SK-N-SH (cell line): ENCODE measurements around the gene ADIG. TPM values are rescaled to one million over a fixed set of nuclear protein-coding genes. Genes with fewer than 3 reads are reported as not detected.

Experiments
- CTCF ChIA-PET: fragments of 300-600, 350-600 bp; formaldehyde crosslinking; extraction: SDS; loops from one replicate; lab custom pipeline; 2021; lab: Yijun Ruan, JAX
- POLR2A ChIA-PET: fragments of 350-600 bp; sonication (Branson Sonifier 250); formaldehyde crosslinking; extraction: SDS; loops from one replicate; lab custom pipeline; 2020; ENCODE audit warnings: antibody characterized with exemption, inconsistent platforms; lab: Yijun Ruan, JAX
- DNase-seq: peaks from one replicate; pipeline ENCODE4 v3.0.0; 2012
- H2AFZ ChIP-seq: fragments of 200-600 bp; sonication (generic); 2 replicates; pipeline ENCODE4 v1.8.1; 2016; ENCODE audit warnings: antibody characterized with exemption, mild to moderate bottlenecking, low read depth
- H3F3A ChIP-seq: fragments of 200-600 bp; sonication (generic); replicated peaks from 2 replicates; pipeline ENCODE3; 2016; ENCODE audit warnings: antibody characterized with exemption, mild to moderate bottlenecking; ENCODE audit not compliant: insufficient read depth
- H3K27ac ChIP-seq, 2 experiments: fragments of 200-500 bp in 1 of 2; fragments of 200-600 bp in 1 of 2; sonication (Bioruptor generic) in 1 of 2; sonication (generic), shearing (Covaris generic) in 1 of 2; 2 replicates each; pipeline versions ENCODE4 v1.5.1 to v1.6.1; 2014 to 2016; ENCODE audit warnings: low read depth in 2 of 2, inconsistent platforms in 1 of 2, low read length in 1 of 2, mild to moderate bottlenecking in 1 of 2, mixed read lengths in 1 of 2
- H3K27me3 ChIP-seq: fragments of 200-600 bp; sonication (generic), shearing (Covaris generic); 2 replicates; pipeline ENCODE4 v1.6.1; 2016; ENCODE audit warnings: mixed run types; ENCODE audit not compliant: insufficient read depth
- H3K36me3 ChIP-seq, 2 experiments: fragments of 200-500 bp in 1 of 2; fragments of 200-600 bp in 1 of 2; sonication (Bioruptor generic) in 1 of 2; sonication (generic) in 1 of 2; replicated peaks in 1 of 2; 2 replicates each; pipeline versions ENCODE3 to v1.5.1; 2014 to 2016; ENCODE audit warnings: low read length in 1 of 2, mild to moderate bottlenecking in 1 of 2; ENCODE audit not compliant: insufficient read depth in 2 of 2, control insufficient read depth in 1 of 2
- H3K4me1 ChIP-seq, 2 experiments: fragments of 200-500 bp in 1 of 2; fragments of 200-600 bp in 1 of 2; sonication (Bioruptor generic) in 1 of 2; sonication (generic), shearing (Covaris generic) in 1 of 2; 2 replicates each; pipeline versions ENCODE4 v1.5.1 to v1.6.1; 2014 to 2016; ENCODE audit warnings: low read depth in 1 of 2, low read length in 1 of 2, mixed run types in 1 of 2; ENCODE audit not compliant: insufficient read depth in 2 of 2, control insufficient read depth in 1 of 2
- H3K4me2 ChIP-seq: fragments of 200-600 bp; sonication (generic), shearing (Covaris generic); 2 replicates; pipeline ENCODE4 v1.6.1; 2017; ENCODE audit warnings: mixed run types
- H3K4me3 ChIP-seq, 2 experiments: fragments of 200-500 bp in 1 of 2; fragments of 200-600 bp in 1 of 2; sonication (Bioruptor generic) in 1 of 2; sonication (generic), shearing (Covaris generic) in 1 of 2; 2 replicates each; pipeline versions ENCODE4 v1.5.1 to v1.8.1; 2014 to 2016; ENCODE audit warnings: low read depth in 2 of 2, inconsistent platforms in 1 of 2, low read length in 1 of 2, mild to moderate bottlenecking in 1 of 2, mixed read lengths in 1 of 2, moderate library complexity in 1 of 2
- H3K79me2 ChIP-seq: fragments of 200-600 bp; sonication (generic); 2 replicates; pipeline ENCODE4 v1.8.1; 2017; ENCODE audit warnings: mild to moderate bottlenecking; ENCODE audit not compliant: insufficient read depth
- H3K9ac ChIP-seq: fragments of 200-600 bp; sonication (generic); 2 replicates; pipeline ENCODE4 v1.6.1; 2017; ENCODE audit warnings: mixed run types
- H3K9me2 ChIP-seq: fragments of 200-600 bp; sonication (generic); 2 replicates; pipeline ENCODE4 v1.6.1; 2017; ENCODE audit warnings: mixed run types
- H3K9me3 ChIP-seq: fragments of 200-600 bp; sonication (generic); 2 replicates; pipeline ENCODE4 v1.6.1; 2017; ENCODE audit warnings: mixed run types, mild to moderate bottlenecking, moderate library complexity
- H4K20me1 ChIP-seq: fragments of 200-600 bp; sonication (generic); 2 replicates; pipeline ENCODE4 v1.6.1; 2017; ENCODE audit warnings: mild to moderate bottlenecking, mixed run types; ENCODE audit not compliant: insufficient read depth
- ELF1 ChIP-seq: IDR thresholded peaks from 2 replicates; pipeline ENCODE4 v1.4.0; 2012
- FOXM1 ChIP-seq: IDR thresholded peaks from 2 replicates; pipeline ENCODE4 v1.4.0; 2012; ENCODE audit warnings: low read depth, mild to moderate bottlenecking
- GABPA ChIP-seq: IDR thresholded peaks from 2 replicates; pipeline ENCODE4 v1.4.0; 2012; ENCODE audit warnings: low read depth, mild to moderate bottlenecking
- NFIC ChIP-seq: IDR thresholded peaks from 2 replicates; pipeline ENCODE4 v1.4.0; 2012; ENCODE audit warnings: borderline replicate concordance
- NRF1 ChIP-seq: IDR thresholded peaks from 2 replicates; pipeline ENCODE4 v1.6.1; 2012; ENCODE audit warnings: low read depth, mild to moderate bottlenecking, low read length
- POLR2AphosphoS5 ChIP-seq: IDR thresholded peaks from 2 replicates; pipeline ENCODE4 v1.6.1; 2012; ENCODE audit warnings: low read depth, low read length
- RAD21 ChIP-seq: IDR thresholded peaks from 2 replicates; pipeline ENCODE4 v1.6.1; 2012; ENCODE audit warnings: mild to moderate bottlenecking, low read length
- RCOR1 ChIP-seq: fragments of 150-350 bp; IDR thresholded peaks from 2 replicates; pipeline ENCODE4 v1.6.1; 2017; ENCODE audit warnings: antibody characterized with exemption, low read length
- RFX5 ChIP-seq: IDR thresholded peaks from 2 replicates; pipeline ENCODE4 v1.6.1; 2012; ENCODE audit warnings: mild to moderate bottlenecking, improper control_type of control experiment, low read length
- RXRA ChIP-seq: IDR thresholded peaks from 2 replicates; pipeline ENCODE4 v1.4.0; 2012; ENCODE audit warnings: low read depth, mild to moderate bottlenecking, borderline replicate concordance
- SIN3A ChIP-seq: IDR thresholded peaks from 2 replicates; pipeline ENCODE4 v1.6.1; 2012; ENCODE audit warnings: low read depth, mild to moderate bottlenecking, low read length, moderate library complexity, borderline replicate concordance
- SMC3 ChIP-seq: IDR thresholded peaks from 2 replicates; pipeline ENCODE4 v1.6.1; 2012; ENCODE audit warnings: low read depth, low read length, improper control_type of control experiment
- TAF1 ChIP-seq: IDR thresholded peaks from 2 replicates; pipeline ENCODE4 v1.6.1; 2012; ENCODE audit warnings: low read depth, mild to moderate bottlenecking, low read length, moderate library complexity, borderline replicate concordance
- TEAD4 ChIP-seq: IDR thresholded peaks from 2 replicates; pipeline ENCODE4 v1.4.0; 2012; ENCODE audit warnings: mild to moderate bottlenecking, borderline replicate concordance; ENCODE audit not compliant: insufficient read depth
- WGBS: methylation state at CpG from one replicate; pipeline ENCODE4 v1.1.6; 2017; ENCODE audit warnings: low lambda C conversion rate; 5-methylcytosine and 5-hydroxymethylcytosine counted together
- polyA plus RNA-seq, 3 experiments: library from polyadenylated mRNA; depleted of rRNA; stranded (reverse); fragments of >200 nt; gene quantifications; 2 replicates each; pipeline ENCODE4 v1.2.3, GENCODE V29; 2012
- TF ChIP-seq, protein P1 (sequence below): IDR thresholded peaks from 2 replicates; pipeline ENCODE4 v1.4.0; 2012; ENCODE audit warnings: low read depth
- TF ChIP-seq, protein P2 (sequence below): IDR thresholded peaks from 2 replicates; pipeline ENCODE4; 2012
- TF ChIP-seq, protein P3 (sequence below): fragments of 200-600 bp; sonication (generic); IDR thresholded peaks from 2 replicates; pipeline ENCODE4 v1.6.1; 2017; ENCODE audit warnings: antibody characterized with exemption, mild to moderate bottlenecking, moderate library complexity

ADIG gene
- not detected in 2 replicates for polyA plus RNA-seq (2012; rRNA removed)
- polyA plus RNA-seq (2012; cell fraction: cytosol; rRNA removed) = not detected in 2 replicates
- polyA plus RNA-seq (2012; cell fraction: nucleus; rRNA removed) = not detected in 2 replicates

GRCh38 chr20:38581013-38581412, at the start of gene ADIG:
Gene ADIG (plus strand): TSS chr20:38581197. CDS start chr20:38581251, 54 bp downstream.
- CTCF ChIA-PET = no interaction called here
- peaks cover 0 to 34% of the 10 kb centered on the region in 2 experiments; a peak in 1 of 4 replicates for H3K4me1 ChIP-seq
- H3K36me3 ChIP-seq = peaks cover 5 to 18% of the 10 kb centered on the region in 2 experiments
- TF ChIP-seq ELF1 = no peak
- no peak for TF ChIP-seq NRF1
- TF ChIP-seq POLR2AphosphoS5 = no peak
- no peak for TF ChIP-seq RAD21
- TF ChIP-seq GABPA = no peak
- TF ChIP-seq RCOR1 = no peak
- TF ChIP-seq, protein P1, sequence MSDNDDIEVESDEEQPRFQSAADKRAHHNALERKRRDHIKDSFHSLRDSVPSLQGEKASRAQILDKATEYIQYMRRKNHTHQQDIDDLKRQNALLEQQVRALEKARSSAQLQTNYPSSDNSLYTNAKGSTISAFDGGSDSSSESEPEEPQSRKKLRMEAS = no peak
- TF ChIP-seq NFIC = no peak
- TF ChIP-seq SIN3A = no peak
- no peak for TF ChIP-seq SMC3
- TF ChIP-seq, protein P2, sequence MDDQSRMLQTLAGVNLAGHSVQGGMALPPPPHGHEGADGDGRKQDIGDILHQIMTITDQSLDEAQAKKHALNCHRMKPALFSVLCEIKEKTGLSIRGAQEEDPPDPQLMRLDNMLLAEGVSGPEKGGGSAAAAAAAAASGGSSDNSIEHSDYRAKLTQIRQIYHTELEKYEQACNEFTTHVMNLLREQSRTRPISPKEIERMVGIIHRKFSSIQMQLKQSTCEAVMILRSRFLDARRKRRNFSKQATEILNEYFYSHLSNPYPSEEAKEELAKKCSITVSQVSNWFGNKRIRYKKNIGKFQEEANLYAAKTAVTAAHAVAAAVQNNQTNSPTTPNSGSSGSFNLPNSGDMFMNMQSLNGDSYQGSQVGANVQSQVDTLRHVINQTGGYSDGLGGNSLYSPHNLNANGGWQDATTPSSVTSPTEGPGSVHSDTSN = no peak
- TF ChIP-seq TEAD4 = no peak
- TF ChIP-seq, protein P3, sequence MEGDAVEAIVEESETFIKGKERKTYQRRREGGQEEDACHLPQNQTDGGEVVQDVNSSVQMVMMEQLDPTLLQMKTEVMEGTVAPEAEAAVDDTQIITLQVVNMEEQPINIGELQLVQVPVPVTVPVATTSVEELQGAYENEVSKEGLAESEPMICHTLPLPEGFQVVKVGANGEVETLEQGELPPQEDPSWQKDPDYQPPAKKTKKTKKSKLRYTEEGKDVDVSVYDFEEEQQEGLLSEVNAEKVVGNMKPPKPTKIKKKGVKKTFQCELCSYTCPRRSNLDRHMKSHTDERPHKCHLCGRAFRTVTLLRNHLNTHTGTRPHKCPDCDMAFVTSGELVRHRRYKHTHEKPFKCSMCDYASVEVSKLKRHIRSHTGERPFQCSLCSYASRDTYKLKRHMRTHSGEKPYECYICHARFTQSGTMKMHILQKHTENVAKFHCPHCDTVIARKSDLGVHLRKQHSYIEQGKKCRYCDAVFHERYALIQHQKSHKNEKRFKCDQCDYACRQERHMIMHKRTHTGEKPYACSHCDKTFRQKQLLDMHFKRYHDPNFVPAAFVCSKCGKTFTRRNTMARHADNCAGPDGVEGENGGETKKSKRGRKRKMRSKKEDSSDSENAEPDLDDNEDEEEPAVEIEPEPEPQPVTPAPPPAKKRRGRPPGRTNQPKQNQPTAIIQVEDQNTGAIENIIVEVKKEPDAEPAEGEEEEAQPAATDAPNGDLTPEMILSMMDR = no peak
- no peaks in the 10 kb centered on the region for H3K79me2 ChIP-seq
- no peak for DNase-seq
- no peaks in the 10 kb centered on the region for H3K9me2 ChIP-seq
- WGBS = 95% methylated on average over 5 of the region's 5 CpGs
- H3K4me3 ChIP-seq = no peak within 1 kb of the TSS
- H3K4me2 ChIP-seq = no peak within 1 kb of the TSS
- no peaks in the 10 kb centered on the region for H3K9me3 ChIP-seq
- H3K27ac ChIP-seq = no peak within 1 kb of the TSS; a peak in 1 of 4 replicates
- POLR2A ChIA-PET = interaction anchor here (1.0 kb wide), 1 partner anchor 13 kb away, joined by 3 read pairs; no protein-coding TSS in a partner anchor
- no peaks in the 10 kb centered on the region for H3F3A ChIP-seq
- no peak within 1 kb of the TSS for H2AFZ ChIP-seq
- no peaks in the 10 kb centered on the region for H4K20me1 ChIP-seq
- H3K27me3 ChIP-seq = no peaks in the 10 kb centered on the region
- H3K9ac ChIP-seq = no peak within 1 kb of the TSS

DNA sequence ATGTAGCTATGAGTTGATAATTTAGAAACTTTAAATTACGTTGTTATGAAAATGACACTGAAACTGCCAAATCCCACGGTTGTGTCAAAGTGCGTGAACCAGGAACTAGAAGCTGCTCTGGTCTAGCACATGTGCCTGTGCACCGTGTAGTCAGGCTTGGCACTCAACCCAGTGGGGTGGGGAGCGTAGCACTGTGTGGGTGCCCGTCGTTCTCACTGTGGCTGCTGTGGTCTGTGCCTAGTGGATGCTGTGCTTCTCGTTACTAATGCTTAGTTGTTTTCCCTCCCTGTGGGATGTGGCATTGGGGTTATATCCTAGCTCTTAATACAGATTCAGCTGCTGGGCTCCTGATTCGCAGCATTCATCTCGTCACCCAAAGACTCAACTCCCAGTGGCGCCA, 46.2 kb upstream of the ADIG start:
- POLR2A ChIA-PET = no interaction called here
- no peaks in the 10 kb centered on the region for H3K9me3 ChIP-seq

More for the DNA sequence above, 46.2 kb upstream of the ADIG start:
- H3K9ac ChIP-seq = no peak overlapping the region
- H3F3A ChIP-seq = peaks cover 10% of the 10 kb centered on the region
- no peak overlapping the region for H3K27ac ChIP-seq
- H2AFZ ChIP-seq = no peak overlapping the region
- H3K79me2 ChIP-seq = no peaks in the 10 kb centered on the region
- H3K4me2 ChIP-seq = no peak overlapping the region
- H3K4me1 ChIP-seq = no peaks in the 10 kb centered on the region
- WGBS = 95% methylated on average over 10 of the region's 11 CpGs
- H3K4me3 ChIP-seq = no peak overlapping the region
- H3K9me2 ChIP-seq = no peaks in the 10 kb centered on the region
- H3K27me3 ChIP-seq = no peaks in the 10 kb centered on the region
- H3K36me3 ChIP-seq = peaks cover 82% of the 10 kb centered on the region in 2 experiments
- H4K20me1 ChIP-seq = no peaks in the 10 kb centered on the region
- TF ChIP-seq RFX5 = no peak
- TF ChIP-seq SMC3 = no peak
- no peak for TF ChIP-seq NFIC
- TF ChIP-seq FOXM1 = no peak
- TF ChIP-seq RXRA = no peak
- no peak for TF ChIP-seq TAF1
- TF ChIP-seq, protein P1 = no peak
- DNase-seq = no peak
- CTCF ChIA-PET = no interaction called here
